GM06990 (cell line): Measurements from ENCODE around the gene SOX13.

Experiments used
- DNase-seq: peaks from one replicate; pipeline ENCODE4 v3.0.0-alpha.2; 2011; ENCODE audit not compliant: insufficient read length; ENCODE audit errors: extremely low read depth
- H3K27me3 ChIP-seq: replicated peaks from 2 replicates; pipeline ENCODE4 v1.6.0; 2011; ENCODE audit warnings: low read length; ENCODE audit not compliant: control insufficient read depth, insufficient read depth
- H3K36me3 ChIP-seq: 2 replicates; pipeline ENCODE4 v1.5.1; 2011; ENCODE audit warnings: low read length; ENCODE audit not compliant: control insufficient read depth, insufficient read depth
- H3K4me3 ChIP-seq: replicated peaks from 2 replicates; pipeline ENCODE4 v1.5.1; 2011; ENCODE audit warnings: low read depth, mild to moderate bottlenecking, control low read depth, low read length
- CTCF ChIP-seq: IDR thresholded peaks from 2 replicates; pipeline ENCODE4 v1.5.1; 2011; ENCODE audit warnings: low read length, control low read depth, mild to moderate bottlenecking, inconsistent platforms; ENCODE audit not compliant: insufficient read depth, poor library complexity, severe bottlenecking

Gene SOX13

GRCh38 chr1:204131978-204132377, 59.1 kb downstream of the SOX13 start:
- H3K4me3 ChIP-seq, result no peak overlapping the region
- no peaks in the 10 kb centered on the region for H3K27me3 ChIP-seq
- no peaks in the 10 kb centered on the region for H3K36me3 ChIP-seq
- DNase-seq, result no peak
- no peak for TF ChIP-seq CTCF

- H3K36me3 ChIP-seq, result no peaks in the 10 kb centered on the region
- H3K4me3 ChIP-seq, result no peak overlapping the region
- no peak for TF ChIP-seq CTCF
- DNase-seq, result no peak
- no peaks in the 10 kb centered on the region for H3K27me3 ChIP-seq
Measured at GRCh38 chr1:204132718-204133117, 59.8 kb downstream of the SOX13 start.

- Histone ChIP-seq H3K4me3 (no peak overlapping the region), H3K36me3 (no peaks in the 10 kb centered on the region), H3K27me3 (no peaks in the 10 kb centered on the region)
- no peak for DNase-seq
- no peak for TF ChIP-seq CTCF
Measured at GRCh38 chr1:204134103-204134502, 61.2 kb downstream of the SOX13 start.

- no peak for TF ChIP-seq CTCF
- Histone ChIP-seq H3K4me3 (no peak overlapping the region), H3K27me3 (peaks cover 2% of the 10 kb centered on the region), H3K36me3 (no peaks in the 10 kb centered on the region)
- DNase-seq, result no peak
Measured at GRCh38 chr1:204136814-204137213, 63.9 kb downstream of the SOX13 start.

- Histone ChIP-seq H3K36me3 (no peaks in the 10 kb centered on the region), H3K4me3 (no peak overlapping the region), H3K27me3 (peaks cover 2% of the 10 kb centered on the region)
- no peak for DNase-seq
- no peak for TF ChIP-seq CTCF
Measured at GRCh38 chr1:204139088-204139487, 66.2 kb downstream of the SOX13 start.

GRCh38 chr1:204139952-204140351, 67.0 kb downstream of the SOX13 start:
- Histone ChIP-seq H3K27me3 (peaks cover 2% of the 10 kb centered on the region), H3K36me3 (no peaks in the 10 kb centered on the region), H3K4me3 (no peak overlapping the region)
- no peak for DNase-seq
- TF ChIP-seq CTCF, result no peak
